NB4 (cell line): ENCODE measurements around the gene TBL2.

Source experiments
- POLR2A ChIP-seq: IDR thresholded peaks from 2 replicates; pipeline ENCODE4 v1.6.1; 2011; ENCODE audit warnings: mild to moderate bottlenecking; ENCODE audit not compliant: insufficient read length; ENCODE audit errors: extremely low read depth
- TF ChIP-seq, protein P1 (sequence below): IDR thresholded peaks from one replicate; pipeline ENCODE4 v1.5.1; 2012; ENCODE audit warnings: low read depth, low read length
- TF ChIP-seq, protein P2 (sequence below): IDR thresholded peaks from 2 replicates; pipeline ENCODE4 v1.6.1; 2011; ENCODE audit warnings: low read depth, low read length

DNA sequence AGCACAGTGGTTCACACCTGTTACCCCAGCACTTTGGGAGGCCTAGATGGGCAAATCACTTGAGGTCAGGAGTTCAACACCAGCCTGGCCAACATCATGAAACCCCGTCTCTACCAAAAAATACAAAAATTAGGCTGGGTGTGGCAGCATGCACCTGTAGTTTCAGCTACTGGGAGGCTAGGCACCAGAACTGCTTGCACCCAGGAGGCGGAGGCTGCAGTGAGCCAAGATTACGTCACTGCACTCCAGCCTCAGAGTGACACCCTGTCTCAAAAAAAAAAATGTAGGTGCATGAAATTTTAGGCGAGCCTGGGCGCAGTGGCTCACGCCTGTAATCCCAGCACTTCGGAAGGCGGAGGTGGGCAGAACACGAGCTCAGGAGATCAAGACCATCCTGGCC, 30.5 kb downstream of the TBL2 start:
- TF ChIP-seq, protein P1, sequence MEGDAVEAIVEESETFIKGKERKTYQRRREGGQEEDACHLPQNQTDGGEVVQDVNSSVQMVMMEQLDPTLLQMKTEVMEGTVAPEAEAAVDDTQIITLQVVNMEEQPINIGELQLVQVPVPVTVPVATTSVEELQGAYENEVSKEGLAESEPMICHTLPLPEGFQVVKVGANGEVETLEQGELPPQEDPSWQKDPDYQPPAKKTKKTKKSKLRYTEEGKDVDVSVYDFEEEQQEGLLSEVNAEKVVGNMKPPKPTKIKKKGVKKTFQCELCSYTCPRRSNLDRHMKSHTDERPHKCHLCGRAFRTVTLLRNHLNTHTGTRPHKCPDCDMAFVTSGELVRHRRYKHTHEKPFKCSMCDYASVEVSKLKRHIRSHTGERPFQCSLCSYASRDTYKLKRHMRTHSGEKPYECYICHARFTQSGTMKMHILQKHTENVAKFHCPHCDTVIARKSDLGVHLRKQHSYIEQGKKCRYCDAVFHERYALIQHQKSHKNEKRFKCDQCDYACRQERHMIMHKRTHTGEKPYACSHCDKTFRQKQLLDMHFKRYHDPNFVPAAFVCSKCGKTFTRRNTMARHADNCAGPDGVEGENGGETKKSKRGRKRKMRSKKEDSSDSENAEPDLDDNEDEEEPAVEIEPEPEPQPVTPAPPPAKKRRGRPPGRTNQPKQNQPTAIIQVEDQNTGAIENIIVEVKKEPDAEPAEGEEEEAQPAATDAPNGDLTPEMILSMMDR, result no peak
- no peak for TF ChIP-seq POLR2A
- TF ChIP-seq, protein P2, sequence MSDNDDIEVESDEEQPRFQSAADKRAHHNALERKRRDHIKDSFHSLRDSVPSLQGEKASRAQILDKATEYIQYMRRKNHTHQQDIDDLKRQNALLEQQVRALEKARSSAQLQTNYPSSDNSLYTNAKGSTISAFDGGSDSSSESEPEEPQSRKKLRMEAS, result no peak
